ENCODE measurements around the gene CAMSAP3. TPM values are rescaled to one million over a fixed set of nuclear protein-coding genes. Genes with fewer than 3 reads are reported as not detected.
A peak's percentile ranks its signal among the peaks of the same experiment; 100 is the strongest.

The CAMSAP3 gene
- polyA plus RNA-seq, 1 of the 3 experiments (the other 2 are of a cell fraction), result 0.08 TPM

GRCh38 chr19:7618771-7619510 lies 23.3 kb downstream of the CAMSAP3 start:
- POLR2A ChIA-PET, result interaction anchor here (0.5 to 2.6 kb wide), 8 partner anchors 8 to 1295 kb away, joined by 3 to 16 read pairs (median 4); partner anchors contain the start of genes CAMSAP3, PCP2, PET100 and XAB2
- TF ChIP-seq RCOR1 (IDR thresholded peaks at IDR 0.05; ENCODE audit: low read length) (no peak; the same call in 1 of the 2 replicates), MEF2A (IDR thresholded peaks at IDR 0.05; ENCODE audit: borderline replicate concordance, low read depth) (no peak), MAX (IDR thresholded peaks at IDR 0.05; ENCODE audit: low read depth) (no peak), USF1 (IDR thresholded peaks at IDR 0.05; ENCODE audit: borderline replicate concordance, low read depth) (no peak), ELF1 (IDR thresholded peaks at IDR 0.05) (no peak), TAF1 (IDR thresholded peaks at IDR 0.05; ENCODE audit: borderline replicate concordance, low read depth, low read length) (no peak), EP300 (IDR thresholded peaks at IDR 0.05; ENCODE audit: borderline replicate concordance in 1 of 2, low read depth in 1 of 2, low read length in 1 of 2) (peak in 1 of 2 experiments; percentile 51; a peak in 2 of 4 replicates), TEAD4 (IDR thresholded peaks at IDR 0.05; ENCODE audit: borderline replicate concordance, insufficient read depth) (no peak), JUND (IDR thresholded peaks at IDR 0.05) (no peak), FOXJ3 (CRISPR knock-in tag; IDR thresholded peaks at IDR 0.05) (peak; percentile 46; the same call in 1 of the 2 replicates), YY1 (IDR thresholded peaks at IDR 0.05; ENCODE audit: low read depth) (no peak), IRF3 (IDR thresholded peaks at IDR 0.05; ENCODE audit: low read depth, low read length) (no peak), RXRA (IDR thresholded peaks at IDR 0.05; ENCODE audit: borderline replicate concordance, low read depth) (no peak), PBX3 (IDR thresholded peaks at IDR 0.05) (no peak), CTCF (IDR thresholded peaks at IDR 0.05) (no peak), FOXM1 (IDR thresholded peaks at IDR 0.05; ENCODE audit: low read depth) (no peak), NRF1 (IDR thresholded peaks at IDR 0.05; ENCODE audit: low read depth, low read length) (no peak), TCF12 (IDR thresholded peaks at IDR 0.05) (no peak), RFX5 (IDR thresholded peaks at IDR 0.05; ENCODE audit: low read length) (no peak), NFIC (IDR thresholded peaks at IDR 0.05; ENCODE audit: borderline replicate concordance) (no peak), SMC3 (IDR thresholded peaks at IDR 0.05; ENCODE audit: low read depth, low read length) (no peak), GABPA (IDR thresholded peaks at IDR 0.05; ENCODE audit: low read depth) (no peak), FOSL2 (IDR thresholded peaks at IDR 0.05; ENCODE audit: borderline replicate concordance, low read depth) (no peak), MXI1 (IDR thresholded peaks at IDR 0.05; ENCODE audit: low read depth, low read length) (peak; percentile 55; the same call in 1 of the 2 replicates), GATA2 (CRISPR knock-in tag; IDR thresholded peaks at IDR 0.05) (peak; percentile 51), RAD21 (IDR thresholded peaks at IDR 0.05; ENCODE audit: low read length) (no peak), POLR2AphosphoS5 (IDR thresholded peaks at IDR 0.05; ENCODE audit: low read depth, low read length) (peak; percentile 4; the same call in 1 of the 2 replicates), EZH2phosphoT487 (IDR thresholded peaks at IDR 0.05; ENCODE audit: borderline replicate concordance, low read depth) (no peak)

More at GRCh38 chr19:7618771-7619510, 23.3 kb downstream of the CAMSAP3 start:
- H3K9me2 ChIP-seq, result no peaks in the 10 kb centered on the region
- H3K9me3 ChIP-seq, result no peaks in the 10 kb centered on the region
- H3K36me3 ChIP-seq (replicated peaks in 1 of 2; ENCODE audit: control insufficient read depth in 1 of 2, insufficient read depth in 2 of 2, low read length in 1 of 2), result peaks cover 3 to 40% of the 10 kb centered on the region in 2 experiments
- CTCF ChIA-PET, result interaction anchor here (0.6 to 4.1 kb wide), 10 partner anchors 12 to 519 kb away, joined by 3 to 40 read pairs (median 4); partner anchors contain the start of genes CAMSAP3, PET100, TRAPPC5 and XAB2
- H2AFZ ChIP-seq (ENCODE audit: low read depth), result no peak overlapping the region
- peak overlapping the region in 1 of 2 experiments; percentile 98; a peak in 2 of 4 replicates for H3K27ac ChIP-seq (ENCODE audit: low read depth in 2 of 2, low read length in 1 of 2)
- H4K20me1 ChIP-seq (ENCODE audit: insufficient read depth), result no peaks in the 10 kb centered on the region
- no peaks in the 10 kb centered on the region for H3K27me3 ChIP-seq (ENCODE audit: insufficient read depth)
- 66% methylated on average over 12 of the region's 21 CpGs for WGBS (ENCODE audit: low lambda C conversion rate)
- H3F3A ChIP-seq (replicated peaks; ENCODE audit: insufficient read depth), result peaks cover 4% of the 10 kb centered on the region
- H3K79me2 ChIP-seq (ENCODE audit: insufficient read depth), result no peaks in the 10 kb centered on the region
- H3K4me2 ChIP-seq, result no peak overlapping the region
- peaks cover 0 to 42% of the 10 kb centered on the region in 2 experiments; a peak in 1 of 4 replicates for H3K4me1 ChIP-seq (ENCODE audit: control insufficient read depth in 1 of 2, insufficient read depth in 2 of 2, low read depth in 1 of 2, low read length in 1 of 2)
- no peak overlapping the region for H3K9ac ChIP-seq
- no peak overlapping the region for H3K4me3 ChIP-seq (ENCODE audit: low read depth in 2 of 2, low read length in 1 of 2)
- DNase-seq, result peak; percentile 87

All from SK-N-SH (cell line).